ENCODE measurements around the gene RIPOR3. TPM values are rescaled to one million over a fixed set of nuclear protein-coding genes. Genes with fewer than 3 reads are reported as not detected.

The RIPOR3 gene
- total and polyA plus RNA-seq, 9 of the 15 experiments (the other 6 are each of a cell fraction or from before 2014, with no cell fraction given): 3.3 to 62.7 (median 21.4) TPM

DNA sequence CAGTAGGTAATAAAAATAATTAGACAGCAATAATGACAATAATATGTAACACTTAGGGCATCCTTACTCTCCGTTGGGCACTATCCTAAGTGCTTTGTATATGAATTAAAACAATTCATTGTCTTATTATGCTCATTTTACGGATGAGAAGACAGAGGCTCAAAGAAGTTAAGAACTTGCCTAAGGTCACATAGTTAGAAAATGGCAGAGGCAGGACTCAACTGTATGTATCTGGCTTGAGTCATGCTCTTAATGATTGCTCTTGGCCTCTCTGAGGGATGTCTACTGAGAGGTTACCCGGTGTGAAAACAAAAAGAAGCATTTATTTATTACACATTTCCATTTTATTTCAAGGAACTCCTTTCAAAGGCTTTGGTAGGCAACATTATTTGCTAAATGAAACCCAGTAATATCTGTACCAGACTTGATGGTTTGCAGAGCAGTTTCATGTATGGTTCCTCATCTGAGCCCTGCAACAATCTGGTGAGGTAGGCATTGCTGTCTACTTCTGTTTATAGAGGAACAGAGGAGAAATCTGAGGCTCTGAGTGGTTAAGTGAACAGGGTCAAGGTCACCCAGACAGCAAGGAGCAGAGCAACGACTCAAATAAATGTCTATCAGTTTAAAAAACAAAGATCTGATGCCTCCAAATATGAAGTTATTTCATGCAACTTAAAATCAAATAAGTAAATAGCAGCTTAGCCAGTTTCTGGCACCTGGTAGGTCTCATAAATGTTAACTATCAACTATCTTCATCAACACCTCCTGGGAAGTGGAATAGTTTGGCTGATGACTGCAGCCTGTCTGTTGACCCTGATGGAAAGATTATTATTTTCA lies 35.8 kb upstream of the RIPOR3 start (continued):
- TF ChIP-seq, protein P1, sequence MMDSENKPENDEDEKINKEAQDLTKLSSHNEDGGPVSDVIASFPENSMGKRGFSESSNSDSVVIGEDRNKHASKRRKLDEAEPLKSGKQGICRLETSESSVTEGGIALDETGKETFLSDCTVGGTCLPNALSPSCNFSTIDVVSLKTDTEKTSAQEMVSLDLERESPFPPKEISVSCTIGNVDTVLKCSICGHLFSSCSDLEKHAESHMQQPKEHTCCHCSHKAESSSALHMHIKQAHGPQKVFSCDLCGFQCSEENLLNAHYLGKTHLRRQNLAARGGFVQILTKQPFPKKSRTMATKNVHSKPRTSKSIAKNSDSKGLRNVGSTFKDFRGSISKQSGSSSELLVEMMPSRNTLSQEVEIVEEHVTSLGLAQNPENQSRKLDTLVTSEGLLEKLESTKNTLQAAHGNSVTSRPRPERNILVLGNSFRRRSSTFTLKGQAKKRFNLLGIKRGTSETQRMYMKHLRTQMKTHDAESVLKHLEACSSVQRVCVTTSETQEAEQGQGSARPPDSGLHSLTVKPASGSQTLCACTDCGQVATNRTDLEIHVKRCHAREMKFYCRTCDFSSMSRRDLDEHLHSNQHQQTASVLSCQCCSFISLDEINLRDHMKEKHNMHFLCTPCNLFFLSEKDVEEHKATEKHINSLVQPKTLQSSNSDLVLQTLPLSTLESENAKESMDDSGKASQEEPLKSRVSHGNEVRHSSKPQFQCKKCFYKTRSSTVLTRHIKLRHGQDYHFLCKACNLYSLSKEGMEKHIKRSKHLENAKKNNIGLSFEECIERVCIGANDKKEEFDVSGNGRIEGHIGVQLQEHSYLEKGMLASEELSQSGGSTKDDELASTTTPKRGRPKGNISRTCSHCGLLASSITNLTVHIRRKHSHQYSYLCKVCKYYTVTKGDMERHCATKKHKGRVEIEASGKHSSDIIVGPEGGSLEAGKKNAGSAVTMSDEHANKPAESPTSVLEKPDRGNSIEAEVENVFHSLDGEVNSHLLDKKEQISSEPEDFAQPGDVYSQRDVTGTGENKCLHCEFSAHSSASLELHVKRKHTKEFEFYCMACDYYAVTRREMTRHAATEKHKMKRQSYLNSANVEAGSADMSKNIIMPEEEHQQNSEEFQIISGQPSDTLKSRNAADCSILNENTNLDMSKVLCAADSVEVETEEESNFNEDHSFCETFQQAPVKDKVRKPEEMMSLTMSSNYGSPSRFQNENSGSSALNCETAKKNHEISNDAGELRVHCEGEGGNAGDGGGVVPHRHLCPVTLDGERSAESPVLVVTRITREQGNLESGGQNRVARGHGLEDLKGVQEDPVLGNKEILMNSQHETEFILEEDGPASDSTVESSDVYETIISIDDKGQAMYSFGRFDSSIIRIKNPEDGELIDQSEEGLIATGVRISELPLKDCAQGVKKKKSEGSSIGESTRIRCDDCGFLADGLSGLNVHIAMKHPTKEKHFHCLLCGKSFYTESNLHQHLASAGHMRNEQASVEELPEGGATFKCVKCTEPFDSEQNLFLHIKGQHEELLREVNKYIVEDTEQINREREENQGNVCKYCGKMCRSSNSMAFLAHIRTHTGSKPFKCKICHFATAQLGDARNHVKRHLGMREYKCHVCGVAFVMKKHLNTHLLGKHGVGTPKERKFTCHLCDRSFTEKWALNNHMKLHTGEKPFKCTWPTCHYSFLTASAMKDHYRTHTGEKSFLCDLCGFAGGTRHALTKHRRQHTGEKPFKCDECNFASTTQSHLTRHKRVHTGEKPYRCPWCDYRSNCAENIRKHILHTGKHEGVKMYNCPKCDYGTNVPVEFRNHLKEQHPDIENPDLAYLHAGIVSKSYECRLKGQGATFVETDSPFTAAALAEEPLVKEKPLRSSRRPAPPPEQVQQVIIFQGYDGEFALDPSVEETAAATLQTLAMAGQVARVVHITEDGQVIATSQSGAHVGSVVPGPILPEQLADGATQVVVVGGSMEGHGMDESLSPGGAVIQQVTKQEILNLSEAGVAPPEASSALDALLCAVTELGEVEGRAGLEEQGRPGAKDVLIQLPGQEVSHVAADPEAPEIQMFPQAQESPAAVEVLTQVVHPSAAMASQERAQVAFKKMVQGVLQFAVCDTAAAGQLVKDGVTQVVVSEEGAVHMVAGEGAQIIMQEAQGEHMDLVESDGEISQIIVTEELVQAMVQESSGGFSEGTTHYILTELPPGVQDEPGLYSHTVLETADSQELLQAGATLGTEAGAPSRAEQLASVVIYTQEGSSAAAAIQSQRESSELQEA (IDR thresholded peaks at IDR 0.05; ENCODE audit: low read depth): no peak
- TF ChIP-seq, protein P2, sequence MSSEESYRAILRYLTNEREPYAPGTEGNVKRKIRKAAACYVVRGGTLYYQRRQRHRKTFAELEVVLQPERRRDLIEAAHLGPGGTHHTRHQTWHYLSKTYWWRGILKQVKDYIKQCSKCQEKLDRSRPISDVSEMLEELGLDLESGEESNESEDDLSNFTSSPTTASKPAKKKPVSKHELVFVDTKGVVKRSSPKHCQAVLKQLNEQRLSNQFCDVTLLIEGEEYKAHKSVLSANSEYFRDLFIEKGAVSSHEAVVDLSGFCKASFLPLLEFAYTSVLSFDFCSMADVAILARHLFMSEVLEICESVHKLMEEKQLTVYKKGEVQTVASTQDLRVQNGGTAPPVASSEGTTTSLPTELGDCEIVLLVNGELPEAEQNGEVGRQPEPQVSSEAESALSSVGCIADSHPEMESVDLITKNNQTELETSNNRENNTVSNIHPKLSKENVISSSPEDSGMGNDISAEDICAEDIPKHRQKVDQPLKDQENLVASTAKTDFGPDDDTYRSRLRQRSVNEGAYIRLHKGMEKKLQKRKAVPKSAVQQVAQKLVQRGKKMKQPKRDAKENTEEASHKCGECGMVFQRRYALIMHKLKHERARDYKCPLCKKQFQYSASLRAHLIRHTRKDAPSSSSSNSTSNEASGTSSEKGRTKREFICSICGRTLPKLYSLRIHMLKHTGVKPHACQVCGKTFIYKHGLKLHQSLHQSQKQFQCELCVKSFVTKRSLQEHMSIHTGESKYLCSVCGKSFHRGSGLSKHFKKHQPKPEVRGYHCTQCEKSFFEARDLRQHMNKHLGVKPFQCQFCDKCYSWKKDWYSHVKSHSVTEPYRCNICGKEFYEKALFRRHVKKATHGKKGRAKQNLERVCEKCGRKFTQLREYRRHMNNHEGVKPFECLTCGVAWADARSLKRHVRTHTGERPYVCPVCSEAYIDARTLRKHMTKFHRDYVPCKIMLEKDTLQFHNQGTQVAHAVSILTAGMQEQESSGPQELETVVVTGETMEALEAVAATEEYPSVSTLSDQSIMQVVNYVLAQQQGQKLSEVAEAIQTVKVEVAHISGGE (CRISPR knock-in tag; IDR thresholded peaks at IDR 0.05): peak in 1 of 3 experiments; percentile 95; a peak in 2 of 6 replicates

Data from K562 (cell line).